AG04449 (cell line): ENCODE results near the gene SERPINC1.

ENCODE experiments used
- CTCF ChIA-PET: fragments of 350-600 bp; formaldehyde crosslinking; extraction: SDS; loops from one replicate; lab custom pipeline; 2021; ENCODE audit warnings: antibody characterized with exemption; lab: Yijun Ruan, JAX
- POLR2A ChIA-PET: fragments of 400-600, 350-600 bp; formaldehyde crosslinking; extraction: SDS; loops from one replicate; lab custom pipeline; 2020; ENCODE audit warnings: antibody characterized with exemption, inconsistent platforms; lab: Yijun Ruan, JAX
- DNase-seq: peaks from one replicate; pipeline ENCODE4 v3.0.0-alpha.2; 2010; ENCODE audit warnings: low read depth, low spot score
- H3K4me3 ChIP-seq: 2 replicates; pipeline ENCODE4 v1.5.1; 2011; ENCODE audit warnings: low read depth, mild to moderate bottlenecking, control low read depth, low read length
- TF ChIP-seq, protein P1 (sequence below): IDR thresholded peaks from one replicate; pipeline ENCODE4 v1.5.1; 2011; ENCODE audit warnings: mild to moderate bottlenecking, moderate library complexity, low read length, control low read depth, inconsistent platforms; ENCODE audit not compliant: insufficient read depth; ENCODE audit errors: missing control alignments

Gene SERPINC1

DNA sequence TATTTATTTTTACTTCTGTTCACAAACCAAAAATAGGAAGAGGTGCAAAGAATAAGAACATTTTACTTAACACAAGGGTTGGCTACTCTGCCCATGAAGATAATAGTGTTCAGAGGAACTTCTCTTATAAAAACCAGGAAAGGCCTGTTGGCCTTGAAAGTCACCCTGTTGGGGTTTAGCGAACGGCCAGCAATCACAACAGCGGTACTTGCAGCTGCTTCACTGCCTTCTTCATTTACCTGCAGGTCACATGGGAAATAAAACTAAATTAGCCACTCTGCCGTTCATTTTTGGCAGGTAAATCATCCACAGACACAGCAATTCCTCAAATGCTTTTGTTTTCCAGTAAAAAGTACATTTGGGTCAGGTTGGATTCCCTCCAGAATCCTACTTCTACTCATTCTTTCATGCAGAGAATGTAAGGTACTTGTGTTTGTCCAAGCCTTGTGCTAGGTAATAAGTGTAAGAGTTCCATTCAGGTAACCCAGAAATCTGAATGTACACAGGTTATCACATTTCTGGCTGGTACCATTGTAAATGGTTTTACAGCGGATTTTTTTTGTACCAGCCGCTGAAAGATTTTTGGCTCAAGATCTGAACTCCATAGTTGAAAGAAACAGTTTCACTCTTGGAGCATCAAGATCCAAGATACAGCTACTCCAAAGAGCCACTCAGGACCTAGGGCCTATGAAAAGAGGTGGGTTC, 13.1 kb downstream of the SERPINC1 start:
- TF ChIP-seq, protein P1, sequence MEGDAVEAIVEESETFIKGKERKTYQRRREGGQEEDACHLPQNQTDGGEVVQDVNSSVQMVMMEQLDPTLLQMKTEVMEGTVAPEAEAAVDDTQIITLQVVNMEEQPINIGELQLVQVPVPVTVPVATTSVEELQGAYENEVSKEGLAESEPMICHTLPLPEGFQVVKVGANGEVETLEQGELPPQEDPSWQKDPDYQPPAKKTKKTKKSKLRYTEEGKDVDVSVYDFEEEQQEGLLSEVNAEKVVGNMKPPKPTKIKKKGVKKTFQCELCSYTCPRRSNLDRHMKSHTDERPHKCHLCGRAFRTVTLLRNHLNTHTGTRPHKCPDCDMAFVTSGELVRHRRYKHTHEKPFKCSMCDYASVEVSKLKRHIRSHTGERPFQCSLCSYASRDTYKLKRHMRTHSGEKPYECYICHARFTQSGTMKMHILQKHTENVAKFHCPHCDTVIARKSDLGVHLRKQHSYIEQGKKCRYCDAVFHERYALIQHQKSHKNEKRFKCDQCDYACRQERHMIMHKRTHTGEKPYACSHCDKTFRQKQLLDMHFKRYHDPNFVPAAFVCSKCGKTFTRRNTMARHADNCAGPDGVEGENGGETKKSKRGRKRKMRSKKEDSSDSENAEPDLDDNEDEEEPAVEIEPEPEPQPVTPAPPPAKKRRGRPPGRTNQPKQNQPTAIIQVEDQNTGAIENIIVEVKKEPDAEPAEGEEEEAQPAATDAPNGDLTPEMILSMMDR: no peak
- CTCF ChIA-PET: interaction anchor here (0.9 kb wide), 1 partner anchor 10 kb away, joined by 3 read pairs; no protein-coding TSS in a partner anchor
- no peak overlapping the region for H3K4me3 ChIP-seq
- POLR2A ChIA-PET: no interaction called here
- no peak for DNase-seq

DNA sequence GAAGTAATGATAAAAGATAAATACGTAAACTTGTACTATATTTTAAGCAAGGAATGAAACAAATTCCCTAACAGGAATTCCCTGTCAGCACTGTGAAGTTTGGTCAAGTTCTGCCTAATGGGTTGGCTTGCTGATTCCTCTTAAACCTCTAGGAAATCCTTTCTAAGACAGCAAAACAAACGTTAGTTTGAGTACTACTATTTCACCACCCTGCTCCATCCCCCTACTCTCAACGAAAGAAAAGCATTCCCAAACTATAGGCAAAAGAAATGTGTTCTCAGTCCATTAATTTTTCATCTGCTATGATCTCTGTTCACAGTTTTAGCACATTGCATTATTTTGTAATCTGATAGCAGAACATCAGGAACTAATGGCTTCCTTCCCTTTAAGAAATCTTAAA, 16.1 kb downstream of the SERPINC1 start:
- ChIA-PET CTCF (no interaction called here), POLR2A (no interaction called here)
- H3K4me3 ChIP-seq: no peak overlapping the region
- TF ChIP-seq, protein P1: no peak
- DNase-seq: no peak

DNA sequence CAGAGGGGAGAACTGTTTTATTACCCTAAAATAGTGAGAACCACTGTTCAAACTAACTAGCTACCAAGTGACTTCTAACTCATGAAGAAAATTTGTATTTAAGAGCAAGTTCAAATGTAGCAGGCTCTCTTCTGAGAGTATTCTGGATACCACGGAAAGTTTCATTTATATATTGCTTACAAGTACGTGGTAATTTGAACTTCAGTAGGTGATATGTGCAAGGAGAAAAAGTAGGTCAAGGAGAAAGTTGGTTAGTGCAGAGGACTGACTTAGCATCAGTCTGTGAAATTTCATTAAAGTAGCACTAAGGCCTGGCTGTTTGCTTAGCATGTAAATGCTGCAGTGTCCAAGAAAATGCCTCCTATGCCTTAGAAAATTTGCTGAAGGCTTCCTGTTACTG, 16.7 kb downstream of the SERPINC1 start:
- ChIA-PET CTCF (no interaction called here), POLR2A (no interaction called here)
- TF ChIP-seq, protein P1: no peak
- H3K4me3 ChIP-seq: no peak overlapping the region
- DNase-seq: no peak

DNA sequence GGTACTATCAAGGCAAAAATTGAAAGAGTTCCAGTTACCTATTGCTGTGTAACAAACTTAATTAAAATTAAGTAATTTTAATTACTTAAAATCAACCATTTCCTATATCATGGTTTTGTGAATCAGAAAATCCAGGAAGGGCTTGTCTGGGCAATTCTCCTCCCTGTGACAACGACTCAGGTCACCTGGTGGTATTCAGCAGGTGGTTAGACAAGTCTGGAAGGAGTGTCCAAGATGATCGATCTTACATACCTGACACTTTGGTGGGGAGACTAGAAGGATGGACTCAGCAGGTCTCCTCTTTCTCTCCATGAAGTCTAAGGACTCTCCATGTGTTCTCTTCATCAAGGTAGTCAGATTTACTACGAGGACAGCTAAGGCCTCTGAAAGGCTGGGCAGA, 22.9 kb downstream of the SERPINC1 start:
- no peak overlapping the region for H3K4me3 ChIP-seq
- TF ChIP-seq, protein P1: no peak
- ChIA-PET POLR2A (no interaction called here), CTCF (no interaction called here)
- DNase-seq: no peak

DNA sequence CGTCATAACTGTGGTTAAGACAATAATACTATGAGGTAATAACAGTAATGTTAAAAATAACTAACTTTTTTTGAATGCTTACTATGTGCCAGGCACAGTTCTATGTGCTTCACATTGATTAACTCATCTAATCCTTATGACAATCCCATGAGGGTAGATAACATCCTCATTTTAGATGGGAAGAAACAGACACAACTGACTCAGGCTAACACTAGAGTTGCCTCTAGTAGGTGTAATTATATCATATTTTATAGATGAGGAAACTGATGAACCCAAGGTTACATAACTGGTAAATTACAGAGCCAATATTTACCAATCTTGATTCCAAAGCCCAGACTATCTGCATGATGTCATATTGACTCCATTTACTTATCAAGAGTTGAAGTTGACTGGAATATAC, 23.5 kb downstream of the SERPINC1 start:
- H3K4me3 ChIP-seq: no peak overlapping the region
- ChIA-PET POLR2A (no interaction called here), CTCF (no interaction called here)
- TF ChIP-seq, protein P1: no peak
- DNase-seq: no peak

DNA sequence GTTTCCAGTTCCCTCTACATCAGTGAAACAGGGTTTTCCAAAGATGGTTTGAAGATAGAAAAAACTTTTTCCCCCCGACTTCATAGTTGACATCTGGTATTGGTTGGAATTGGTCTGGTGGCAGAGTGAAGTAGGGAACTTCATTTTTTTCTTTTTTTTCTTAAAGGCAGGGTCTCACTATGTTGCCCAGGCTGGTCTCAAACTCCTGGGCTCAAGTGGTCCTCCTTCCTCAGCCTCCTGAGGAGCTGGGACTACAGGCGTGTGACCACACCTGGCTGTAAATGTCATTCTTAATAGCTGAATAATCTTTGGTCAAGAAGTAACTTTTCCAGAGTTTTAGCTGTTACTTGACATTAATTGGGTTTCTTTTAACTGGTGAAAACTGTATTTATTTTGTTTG, 27.2 kb downstream of the SERPINC1 start:
- DNase-seq: no peak
- TF ChIP-seq, protein P1: no peak
- POLR2A ChIA-PET: no interaction called here
- CTCF ChIA-PET: interaction anchor here (1.7 kb wide), 1 partner anchor 24 kb away, joined by 4 read pairs; no protein-coding TSS in a partner anchor
- H3K4me3 ChIP-seq: no peak overlapping the region
